Thyroid gland (tissue), 4 donors: ENCODE data around the gene SLC23A3. TPM values are rescaled to one million over a fixed set of nuclear protein-coding genes. Genes with fewer than 3 reads are reported as not detected.

Experiments used
- DNase-seq, 2 donors: peaks; one replicate each; pipeline ENCODE4 v3.0.0-alpha.2; 2019
- H3K27ac ChIP-seq, 3 donors: fragments of 200-600 bp; sonication (generic); 1 replicate in 2 of 3; 2 replicates in 1 of 3; pipeline ENCODE4 v1.5.1; 2016 to 2019; ENCODE audit warnings: mild to moderate bottlenecking in 1 of 3, moderate library complexity in 1 of 3
- H3K27me3 ChIP-seq: fragments of 200-600 bp; sonication (generic); one replicate; pipeline ENCODE4 v1.5.1; 2019
- H3K36me3 ChIP-seq, 2 donors: fragments of 200-600 bp; sonication (generic); one replicate each; pipeline ENCODE4 v1.5.1; 2016 to 2019
- H3K4me1 ChIP-seq, 2 donors: fragments of 200-600 bp; sonication (generic); one replicate each; pipeline ENCODE4 v1.5.1; 2017 to 2019
- H3K4me3 ChIP-seq, 3 donors: fragments of 200-600 bp; sonication (generic); replicated peaks in 1 of 3; 1 replicate in 2 of 3; 2 replicates in 1 of 3; pipeline ENCODE4 v1.5.1; 2016; ENCODE audit warnings: mild to moderate bottlenecking in 1 of 3
- H3K9me3 ChIP-seq: fragments of 200-600 bp; sonication (generic); one replicate; pipeline ENCODE4 v1.5.1; 2017
- CTCF ChIP-seq, 6 experiments: fragments of 200-600 bp in 3 of 6; fragments of 450-650 bp in 3 of 6; sonication (generic) in 3 of 6; IDR thresholded peaks; one replicate each; pipeline ENCODE4 v1.5.1; 2016 to 2019; ENCODE audit warnings: antibody characterized with exemption in 6 of 6, mild to moderate bottlenecking in 2 of 6, inconsistent platforms in 1 of 6, moderate library complexity in 1 of 6
- POLR2A ChIP-seq, 2 donors: fragments of 450-650 bp; IDR thresholded peaks; one replicate each; pipeline ENCODE4 v1.6.1; 2017; ENCODE audit warnings: antibody characterized with exemption in 2 of 2, mild to moderate bottlenecking in 2 of 2, moderate library complexity in 1 of 2
- WGBS, 2 donors: methylation state at CpG; one replicate each; pipeline ENCODE4 v1.1.5; 2017; 5-methylcytosine and 5-hydroxymethylcytosine counted together
- intact Hi-C: fragments of 100-400 bp; cut with DNase I; formaldehyde crosslinking; loops from one replicate; pipeline ENCODE4 v1.15.1; 2023
- total RNA-seq, 4 donors: library from RNA; depleted of rRNA; stranded (reverse); fragments of >200 nt; gene quantifications; one replicate each; pipeline ENCODE4 v1.2.3, GENCODE V29; 2016

SLC23A3 gene
- total RNA-seq, 4 donors from 2014 or later, result 1.1 to 3.9 (median 3.4) TPM

- WGBS, 2 donors, result 91 to 93% methylated on average over 9 of the region's 9 CpGs
- DNase-seq, result no peak
Observed at GRCh38 chr2:219210886-219211362, 41.1 kb upstream of the SLC23A3 start.

GRCh38 chr2:219210196-219210885, 40.5 kb upstream of the SLC23A3 start:
- Histone ChIP-seq H3K9me3 (no peaks in the 10 kb centered on the region), H3K4me3 (no peak overlapping the region), H3K4me1 (peaks cover 17 to 27% of the 10 kb centered on the region in 2 donors), H3K27ac (peak overlapping the region in 2 of 3 donors; percentile 15 to 94), H3K36me3 (peaks cover 27 to 58% of the 10 kb centered on the region in 2 donors), H3K27me3 (no peaks in the 10 kb centered on the region)
- intact Hi-C loops, result loop anchor here (5.0 kb wide), 1 partner anchor 33 kb away; the partner anchor contains the start of genes CNPPD1 and RETREG2
- no peak for DNase-seq
- 94% methylated on average over 20 to 24 of the region's 24 CpGs for WGBS, 2 donors
- TF ChIP-seq CTCF (IDR thresholded peaks at IDR 0.05) (no peak), POLR2A (IDR thresholded peaks at IDR 0.05) (no peak)

More at GRCh38 chr2:219210886-219211362, 41.1 kb upstream of the SLC23A3 start:
- no peak overlapping the region for H3K4me3 ChIP-seq
- peaks cover 27 to 58% of the 10 kb centered on the region in 2 donors for H3K36me3 ChIP-seq
- no peaks in the 10 kb centered on the region for H3K27me3 ChIP-seq
- intact Hi-C loops, result loop anchor here (5.0 kb wide), 1 partner anchor 34 kb away; the partner anchor contains the start of genes CNPPD1 and RETREG2
- H3K9me3 ChIP-seq, result no peaks in the 10 kb centered on the region
- TF ChIP-seq POLR2A (IDR thresholded peaks at IDR 0.05) (no peak), CTCF (IDR thresholded peaks at IDR 0.05) (no peak)
- H3K4me1 ChIP-seq, result peaks cover 17 to 26% of the 10 kb centered on the region in 2 donors
- H3K27ac ChIP-seq, result peak overlapping the region in 1 of 3 donors; percentile 94

- Histone ChIP-seq H3K27me3 (no peaks in the 10 kb centered on the region), H3K4me1 (peaks cover 17 to 27% of the 10 kb centered on the region in 2 donors), H3K27ac (peak overlapping the region; percentile 59 to 97 (median 94)), H3K9me3 (no peaks in the 10 kb centered on the region), H3K36me3 (peaks cover 27 to 53% of the 10 kb centered on the region in 2 donors), H3K4me3 (no peak overlapping the region)
- DNase-seq, result no peak
- intact Hi-C loops, result loop anchor here (5.0 kb wide), 1 partner anchor 32 kb away; the partner anchor contains the start of genes CNPPD1 and RETREG2
- no peak for TF ChIP-seq CTCF (IDR thresholded peaks at IDR 0.05)
- TF ChIP-seq POLR2A (IDR thresholded peaks at IDR 0.05), result no peak
- 89 to 92% methylated on average over 18 of the region's 18 CpGs for WGBS, 2 donors
Observed at GRCh38 chr2:219209236-219210195, 39.7 kb upstream of the SLC23A3 start.

- Histone ChIP-seq H3K4me1 (peaks cover 17 to 27% of the 10 kb centered on the region in 2 donors), H3K27ac (peak overlapping the region; percentile 81 to 97 (median 94)), H3K36me3 (peaks cover 20 to 39% of the 10 kb centered on the region in 2 donors), H3K9me3 (no peaks in the 10 kb centered on the region), H3K4me3 (peak overlapping the region in 1 of 3 donors; percentile 54), H3K27me3 (no peaks in the 10 kb centered on the region)
- DNase-seq, result peak; percentile 92 to 93
- no peak for TF ChIP-seq CTCF (IDR thresholded peaks at IDR 0.05)
- TF ChIP-seq POLR2A (IDR thresholded peaks at IDR 0.05), result peak in 1 of 2 donors; percentile 62
- intact Hi-C loops, result no loop called here
- 41 to 60% methylated on average over 17 of the region's 17 CpGs for WGBS, 2 donors
Observed at GRCh38 chr2:219207884-219208740, 38.3 kb upstream of the SLC23A3 start.
